ENCODE results near the gene CFI.

DNA sequence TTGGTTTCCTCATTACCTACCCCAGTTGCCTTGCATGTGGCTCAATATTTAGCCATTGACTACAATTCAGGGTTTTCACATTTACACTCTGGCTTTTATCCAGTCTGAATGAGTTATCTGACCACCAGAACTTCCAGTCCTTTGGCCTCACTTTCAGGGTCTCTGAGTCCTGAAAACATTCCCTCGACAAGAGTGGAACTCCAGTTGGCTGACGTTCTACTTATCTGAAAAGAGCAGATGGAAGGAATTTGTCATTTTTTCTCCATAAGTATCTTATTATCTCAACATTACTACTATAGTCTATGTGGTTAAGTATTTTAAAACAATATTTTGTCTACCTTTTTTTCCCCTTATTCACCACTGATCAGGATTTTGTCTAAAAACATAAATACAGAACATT, 93.4 kb downstream of the CFI start:
- TF ChIP-seq, protein P1, sequence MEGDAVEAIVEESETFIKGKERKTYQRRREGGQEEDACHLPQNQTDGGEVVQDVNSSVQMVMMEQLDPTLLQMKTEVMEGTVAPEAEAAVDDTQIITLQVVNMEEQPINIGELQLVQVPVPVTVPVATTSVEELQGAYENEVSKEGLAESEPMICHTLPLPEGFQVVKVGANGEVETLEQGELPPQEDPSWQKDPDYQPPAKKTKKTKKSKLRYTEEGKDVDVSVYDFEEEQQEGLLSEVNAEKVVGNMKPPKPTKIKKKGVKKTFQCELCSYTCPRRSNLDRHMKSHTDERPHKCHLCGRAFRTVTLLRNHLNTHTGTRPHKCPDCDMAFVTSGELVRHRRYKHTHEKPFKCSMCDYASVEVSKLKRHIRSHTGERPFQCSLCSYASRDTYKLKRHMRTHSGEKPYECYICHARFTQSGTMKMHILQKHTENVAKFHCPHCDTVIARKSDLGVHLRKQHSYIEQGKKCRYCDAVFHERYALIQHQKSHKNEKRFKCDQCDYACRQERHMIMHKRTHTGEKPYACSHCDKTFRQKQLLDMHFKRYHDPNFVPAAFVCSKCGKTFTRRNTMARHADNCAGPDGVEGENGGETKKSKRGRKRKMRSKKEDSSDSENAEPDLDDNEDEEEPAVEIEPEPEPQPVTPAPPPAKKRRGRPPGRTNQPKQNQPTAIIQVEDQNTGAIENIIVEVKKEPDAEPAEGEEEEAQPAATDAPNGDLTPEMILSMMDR (conservative IDR thresholded peaks at IDR 0.05; ENCODE audit: low read length) = no peak
- TF ChIP-seq EZH2phosphoT487 (IDR thresholded peaks at IDR 0.05; ENCODE audit: borderline replicate concordance) = no peak

Measured in Loucy (cell line).